ENCODE measurements around the gene PTTG2.

Gene PTTG2

GRCh38 chr4:37924946-37925345 is 35.3 kb upstream of the PTTG2 start:
- Histone ChIP-seq H3K36me3 (replicated peaks) (no peaks in the 10 kb centered on the region), H3K27ac (no peak overlapping the region), H3K27me3 (replicated peaks) (no peaks in the 10 kb centered on the region), H3K4me3 (ENCODE audit: low read depth, low read length) (no peak overlapping the region)
- in situ Hi-C loops (cut with HindIII; ENCODE audit: low pct_ligation_motif_present, low sequenced_read_pairs): no loop called here
- DNase-seq: no peak
- TF ChIP-seq, protein P1, sequence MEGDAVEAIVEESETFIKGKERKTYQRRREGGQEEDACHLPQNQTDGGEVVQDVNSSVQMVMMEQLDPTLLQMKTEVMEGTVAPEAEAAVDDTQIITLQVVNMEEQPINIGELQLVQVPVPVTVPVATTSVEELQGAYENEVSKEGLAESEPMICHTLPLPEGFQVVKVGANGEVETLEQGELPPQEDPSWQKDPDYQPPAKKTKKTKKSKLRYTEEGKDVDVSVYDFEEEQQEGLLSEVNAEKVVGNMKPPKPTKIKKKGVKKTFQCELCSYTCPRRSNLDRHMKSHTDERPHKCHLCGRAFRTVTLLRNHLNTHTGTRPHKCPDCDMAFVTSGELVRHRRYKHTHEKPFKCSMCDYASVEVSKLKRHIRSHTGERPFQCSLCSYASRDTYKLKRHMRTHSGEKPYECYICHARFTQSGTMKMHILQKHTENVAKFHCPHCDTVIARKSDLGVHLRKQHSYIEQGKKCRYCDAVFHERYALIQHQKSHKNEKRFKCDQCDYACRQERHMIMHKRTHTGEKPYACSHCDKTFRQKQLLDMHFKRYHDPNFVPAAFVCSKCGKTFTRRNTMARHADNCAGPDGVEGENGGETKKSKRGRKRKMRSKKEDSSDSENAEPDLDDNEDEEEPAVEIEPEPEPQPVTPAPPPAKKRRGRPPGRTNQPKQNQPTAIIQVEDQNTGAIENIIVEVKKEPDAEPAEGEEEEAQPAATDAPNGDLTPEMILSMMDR (IDR thresholded peaks at IDR 0.05; ENCODE audit: low read depth, low read length, missing control alignments): no peak

- in situ Hi-C loops (cut with HindIII; ENCODE audit: low pct_ligation_motif_present, low sequenced_read_pairs): no loop called here
- TF ChIP-seq, protein P1 (IDR thresholded peaks at IDR 0.05; ENCODE audit: low read depth, low read length, missing control alignments): no peak
- Histone ChIP-seq H3K27ac (no peak overlapping the region), H3K4me3 (ENCODE audit: low read depth, low read length) (no peak overlapping the region), H3K36me3 (replicated peaks) (no peaks in the 10 kb centered on the region), H3K27me3 (replicated peaks) (no peaks in the 10 kb centered on the region)
- DNase-seq: no peak
Observed at GRCh38 chr4:37927434-37927833, 32.8 kb upstream of the PTTG2 start.

GRCh38 chr4:37928426-37929416 is 31.5 kb upstream of the PTTG2 start:
- Histone ChIP-seq H3K36me3 (replicated peaks) (no peaks in the 10 kb centered on the region), H3K27me3 (replicated peaks) (no peaks in the 10 kb centered on the region), H3K27ac (no peak overlapping the region), H3K4me3 (ENCODE audit: low read depth, low read length) (no peak overlapping the region)
- TF ChIP-seq, protein P1 (IDR thresholded peaks at IDR 0.05; ENCODE audit: low read depth, low read length, missing control alignments): no peak
- DNase-seq: peak; percentile 36
- in situ Hi-C loops (cut with HindIII; ENCODE audit: low pct_ligation_motif_present, low sequenced_read_pairs): no loop called here

- H3K27me3 ChIP-seq (replicated peaks): no peaks in the 10 kb centered on the region
- no peak for DNase-seq
- H3K36me3 ChIP-seq (replicated peaks): no peaks in the 10 kb centered on the region
- H3K27ac ChIP-seq: no peak overlapping the region
- TF ChIP-seq, protein P1 (IDR thresholded peaks at IDR 0.05; ENCODE audit: low read depth, low read length, missing control alignments): no peak
- H3K4me3 ChIP-seq (ENCODE audit: low read depth, low read length): no peak overlapping the region
- in situ Hi-C loops (cut with HindIII; ENCODE audit: low pct_ligation_motif_present, low sequenced_read_pairs): no loop called here
Observed at GRCh38 chr4:37934096-37934495, 26.1 kb upstream of the PTTG2 start.

DNA sequence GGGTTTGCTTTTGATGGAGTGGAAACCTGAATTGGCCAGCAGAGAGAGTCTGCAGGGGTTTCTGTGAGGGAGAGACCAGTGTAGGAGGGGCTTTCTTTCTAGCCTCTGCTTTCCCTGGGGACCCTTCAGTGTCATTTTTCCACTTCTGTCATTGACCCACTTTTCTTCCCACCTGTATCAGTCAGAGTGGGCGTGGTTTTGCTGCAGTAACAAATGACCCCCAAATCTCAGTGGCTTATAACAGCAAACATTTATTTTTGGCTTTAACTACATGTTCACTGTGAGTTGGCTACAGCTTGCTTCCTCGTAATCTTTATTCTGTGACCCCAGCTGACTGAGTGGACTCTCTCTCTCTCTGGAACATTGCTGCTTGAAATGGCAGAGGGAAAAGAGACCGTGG is 25.6 kb upstream of the PTTG2 start:
- Histone ChIP-seq H3K27ac (no peak overlapping the region), H3K4me3 (ENCODE audit: low read depth, low read length) (no peak overlapping the region)
- in situ Hi-C loops (cut with HindIII; ENCODE audit: low pct_ligation_motif_present, low sequenced_read_pairs): no loop called here

More for the DNA sequence above, 25.6 kb upstream of the PTTG2 start:
- DNase-seq: no peak
- TF ChIP-seq, protein P1 (IDR thresholded peaks at IDR 0.05; ENCODE audit: low read depth, low read length, missing control alignments): no peak
- Histone ChIP-seq H3K27me3 (replicated peaks) (no peaks in the 10 kb centered on the region), H3K36me3 (replicated peaks) (no peaks in the 10 kb centered on the region)
